Dermis lymphatic vessel endothelial cell (primary cell): ENCODE measurements around the gene METTL25B. TPM values are rescaled to one million over a fixed set of nuclear protein-coding genes. Genes with fewer than 3 reads are reported as not detected.

Experiments used
- total RNA-seq: library from RNA; depleted of rRNA; stranded (reverse); fragments of >200 nt; gene quantifications from 2 replicates; pipeline ENCODE4 v1.2.1, GENCODE V29; 2014

The METTL25B gene
- total RNA-seq, result 8.3 and 12.1 TPM in 2 replicates

DNA sequence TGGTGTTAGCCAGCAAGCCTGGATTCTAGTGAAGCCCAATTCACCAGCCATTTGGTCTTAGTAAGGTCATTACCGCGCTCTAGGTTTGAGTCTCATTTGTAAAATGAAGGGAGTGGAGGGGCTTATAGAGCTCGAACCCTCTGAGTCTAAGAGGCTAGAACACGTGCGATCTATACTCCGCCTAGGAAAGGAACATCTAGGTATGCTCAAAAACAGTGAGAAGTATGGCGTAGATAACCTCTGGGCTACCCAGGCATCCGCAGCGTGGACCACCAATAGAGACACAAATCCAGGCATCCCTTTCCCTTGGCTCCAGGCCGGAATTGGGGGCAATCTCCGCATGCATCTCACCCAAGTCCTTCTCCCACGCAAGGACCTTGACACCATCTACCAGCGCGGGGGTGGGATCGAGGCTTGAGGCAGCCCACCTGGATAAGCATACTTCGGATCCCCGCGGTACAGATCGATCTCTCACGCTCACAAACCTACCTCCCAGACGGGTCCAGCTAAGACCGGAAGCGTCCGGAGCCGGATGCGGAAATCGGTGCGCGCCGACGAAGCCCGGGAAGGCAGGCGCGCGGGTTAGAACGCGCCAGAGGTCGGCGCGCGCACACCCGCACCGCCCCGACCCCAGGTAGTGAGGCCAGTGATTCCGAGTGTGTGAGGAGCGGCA is at the start of gene METTL25B:
TSS of gene METTL25B (plus strand) at position 544 of the 673 bp plus-strand sequence. CDS start 636 bp downstream, outside the sequence.

DNA sequence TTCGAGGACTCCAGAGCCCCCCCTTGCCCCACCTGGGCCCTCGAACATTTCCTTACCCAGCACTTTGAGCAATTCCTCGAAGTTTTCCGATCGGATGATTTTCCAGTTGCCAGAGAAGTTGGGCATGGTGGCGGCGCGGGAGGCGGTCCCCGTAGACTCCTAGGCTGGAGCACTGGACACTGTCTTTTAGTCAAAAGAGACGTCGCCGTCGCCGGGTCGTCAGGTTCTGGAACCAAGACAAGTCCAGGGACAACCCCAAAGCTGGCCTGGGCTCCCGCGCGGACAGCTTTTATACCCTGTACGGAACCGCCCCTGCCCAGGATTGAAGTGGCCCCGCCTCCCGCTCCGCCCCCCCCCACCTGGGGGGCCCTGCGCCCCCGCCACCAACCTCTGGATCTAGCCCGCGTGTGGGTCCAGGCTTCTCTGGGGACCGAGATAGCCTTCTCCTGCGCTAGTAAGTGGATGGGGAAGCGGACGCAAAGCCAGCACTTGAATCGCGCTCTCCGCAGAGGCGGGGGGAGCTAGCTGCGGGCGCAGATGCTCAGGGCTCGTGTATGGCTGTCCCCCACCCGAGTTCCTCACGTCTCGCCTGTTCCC is 22.9 kb upstream of the METTL25B start, which contains the start of gene CRABP2:
TSS of gene CRABP2 (minus strand) at position 263 of the 597 bp plus-strand sequence. CDS start at position 126, 137 bp downstream.

DNA sequence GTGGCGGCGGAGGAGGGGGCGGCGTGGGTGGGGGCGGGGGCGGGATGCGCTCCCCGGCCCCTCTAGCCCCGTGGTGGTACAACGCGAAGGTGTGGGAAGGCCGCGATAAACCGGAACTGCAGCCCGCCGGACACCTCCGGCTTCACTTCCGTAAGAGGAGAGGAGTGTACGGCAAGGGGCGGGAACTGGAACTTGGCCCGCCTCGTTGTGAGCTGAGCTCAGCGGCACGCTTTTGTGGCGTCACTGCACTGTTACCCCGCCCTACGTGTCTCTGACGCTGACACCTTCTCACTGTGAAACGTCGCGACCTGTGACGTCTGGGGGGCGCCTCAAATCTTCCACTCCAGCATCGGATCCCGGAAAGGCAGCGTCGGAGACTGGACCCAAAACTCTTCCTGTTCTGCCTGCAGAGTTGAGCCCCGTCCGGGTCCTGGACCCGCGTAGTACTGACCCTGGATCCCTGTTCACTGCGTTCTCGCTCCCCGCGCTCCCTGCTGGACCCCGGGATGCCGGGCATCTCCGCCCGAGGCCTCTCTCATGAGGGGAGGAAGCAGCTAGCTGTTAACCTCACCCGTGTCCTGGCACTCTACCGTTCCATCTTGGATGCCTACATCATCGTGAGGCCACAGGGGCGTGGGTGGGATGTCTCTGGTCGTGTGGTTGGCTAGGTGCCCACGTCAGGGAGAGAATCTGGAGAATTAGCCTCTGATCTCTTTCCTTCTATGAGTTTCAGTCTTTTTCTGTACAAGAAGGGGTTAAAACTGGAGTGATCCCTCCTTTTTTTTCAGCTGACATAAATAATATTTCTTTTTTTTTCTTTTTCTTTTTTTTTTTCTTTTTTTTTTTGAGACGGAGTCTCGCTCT is 562 bp downstream of the METTL25B start, which contains the start of gene ISG20L2:
TSS of gene ISG20L2 (minus strand) at position 168 of the 864 bp plus-strand sequence. CDS start 1,114 bp downstream, outside the sequence.

DNA sequence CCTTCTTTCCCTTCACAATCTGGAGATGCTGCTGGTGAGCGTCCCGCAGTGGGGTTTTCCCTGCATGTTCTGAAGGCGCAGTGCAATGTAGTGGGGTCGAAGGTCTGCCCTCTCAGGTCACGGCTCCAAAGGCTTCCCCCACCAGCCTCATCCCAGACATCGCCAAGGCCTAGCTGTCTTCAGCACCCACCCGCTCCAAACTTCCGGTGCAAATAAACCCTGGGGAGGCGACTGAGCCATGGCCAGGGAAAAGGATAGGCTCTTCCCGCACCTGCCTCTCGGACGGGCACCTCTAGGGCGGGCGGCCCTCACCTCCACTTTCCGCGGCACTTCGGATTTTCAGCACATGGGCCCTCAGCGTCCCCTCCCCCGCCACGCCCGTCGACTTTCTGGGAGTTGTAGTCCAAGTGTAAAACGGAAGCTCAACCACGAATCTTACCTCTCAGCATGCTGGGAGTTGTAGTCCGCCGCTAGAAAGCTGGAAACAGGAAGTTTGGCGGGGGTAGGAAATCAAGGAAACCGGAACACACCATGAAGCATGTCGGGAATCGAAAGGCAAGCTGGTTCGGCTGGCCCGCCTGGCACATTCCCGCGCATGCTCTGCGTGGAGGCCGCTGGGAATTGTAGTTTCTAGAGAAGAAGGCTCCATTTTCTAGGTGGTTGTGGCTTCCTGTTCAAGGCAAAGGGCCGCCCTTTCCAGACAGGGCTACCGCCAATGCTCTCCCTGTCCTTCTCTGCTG is 12.6 kb downstream of the METTL25B start, which contains the start of gene MRPL24:
TSS of gene MRPL24 (minus strand) at position 348 of the 740 bp plus-strand sequence. CDS start 2,384 bp downstream, outside the sequence.

DNA sequence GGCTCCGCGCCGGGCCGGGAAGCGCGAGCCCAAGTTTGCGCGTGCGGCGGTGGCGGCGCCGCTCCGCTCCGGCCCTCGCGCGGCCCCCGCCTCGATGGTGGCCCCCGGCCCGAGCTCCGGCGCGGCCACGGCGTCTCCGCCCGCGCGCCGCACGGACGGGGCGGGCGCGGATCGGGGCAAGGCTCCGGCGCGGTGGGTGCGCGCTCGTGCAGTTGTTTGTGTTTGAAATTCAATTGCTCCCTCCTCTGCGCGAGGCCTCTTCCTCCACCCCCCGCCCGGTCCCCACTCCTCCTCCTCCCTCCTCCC is 23.1 kb downstream of the METTL25B start, which contains the start of gene HDGF:
TSS of gene HDGF (minus strand) at position 225 of the 306 bp plus-strand sequence. CDS start 246 bp downstream, outside the sequence.

DNA sequence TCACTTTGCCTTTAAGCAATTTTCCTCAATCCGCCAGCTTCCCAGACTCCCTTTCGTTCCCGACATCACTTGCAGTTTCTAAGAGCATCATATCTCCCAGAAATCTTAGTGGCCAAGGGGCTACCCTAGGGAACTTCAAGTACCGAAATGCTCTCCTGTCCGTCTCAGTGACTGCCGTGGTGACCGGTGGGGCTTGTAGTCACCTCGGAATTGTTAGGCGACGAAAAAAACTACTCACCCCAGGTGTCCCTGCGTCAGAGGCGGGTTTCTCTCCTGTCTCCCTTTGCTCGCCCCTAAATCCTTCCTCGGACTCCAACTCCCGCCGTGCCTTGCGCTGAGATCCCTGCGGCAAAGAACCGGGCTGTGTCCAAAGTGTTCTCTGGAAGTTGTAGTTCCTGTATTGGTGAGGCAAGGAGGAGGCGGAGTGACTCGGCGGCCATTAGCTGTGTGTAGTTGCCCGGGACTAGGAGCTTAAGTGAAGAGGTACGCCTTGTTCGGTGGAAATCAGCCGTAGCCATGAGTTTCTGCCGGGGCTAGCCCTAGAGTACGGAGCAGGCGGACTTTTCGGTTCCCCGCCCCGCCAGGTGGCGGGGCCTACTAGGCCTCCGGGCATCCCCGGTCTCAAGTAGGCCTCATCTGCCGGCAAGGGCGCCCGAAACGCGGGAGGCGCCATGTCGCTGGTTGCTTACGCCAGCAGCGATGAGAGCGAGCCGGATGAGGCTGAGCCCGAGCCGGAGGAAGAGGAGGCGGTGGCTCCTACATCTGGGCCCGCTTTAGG is 39.0 kb downstream of the METTL25B start, which contains the start of gene PRCC:
TSS of gene PRCC (plus strand) at position 435 of the 778 bp plus-strand sequence. CDS start at position 672, 237 bp downstream.

Other genes starting within 250 kb of the METTL25B start
- 4.6 and 6.8 TPM in 2 replicates for gene MEF2D, start 227.7 kb upstream of the METTL25B start, total RNA-seq
- 2.4 and 2.8 TPM in 2 replicates for gene IQGAP3, start 155.9 kb upstream of the METTL25B start, total RNA-seq
- not detected in 2 replicates for gene TTC24, start 148.7 kb upstream of the METTL25B start, total RNA-seq
- gene NAXE, start 136.7 kb upstream of the METTL25B start, total RNA-seq, result 39.1 and 42.6 TPM in 2 replicates
- gene GPATCH4, start 127.0 kb upstream of the METTL25B start, total RNA-seq, result 9.8 and 15.8 TPM in 2 replicates
- gene HAPLN2, start 109.1 kb upstream of the METTL25B start, total RNA-seq, result under 0.01 TPM in 1 of 2 replicates, not detected in the other
- gene BCAN, start 86.4 kb upstream of the METTL25B start, total RNA-seq, result not detected in 2 replicates
- gene NES, start 51.1 kb upstream of the METTL25B start, total RNA-seq, result 22.0 and 36.2 TPM in 2 replicates
- gene CRABP2, start 22.9 kb upstream of the METTL25B start, total RNA-seq, result not detected in 2 replicates
- 5.6 and 7.9 TPM in 2 replicates for gene ISG20L2, start 297 bp downstream of the METTL25B start, total RNA-seq
- 29.9 and 31.7 TPM in 2 replicates for gene MRPL24, start 12.6 kb downstream of the METTL25B start, total RNA-seq
- gene HDGF, start 23.2 kb downstream of the METTL25B start, total RNA-seq, result 86.1 and 98.6 TPM in 2 replicates
- 9.6 and 11.3 TPM in 2 replicates for gene PRCC, start 39.1 kb downstream of the METTL25B start, total RNA-seq
- gene SH2D2A, start 88.4 kb downstream of the METTL25B start, total RNA-seq, result not detected in 2 replicates
- gene INSRR, start 130.6 kb downstream of the METTL25B start, total RNA-seq, result not detected in 2 replicates
- not detected in 2 replicates for gene NTRK1, start 132.4 kb downstream of the METTL25B start, total RNA-seq
- gene PEAR1, start 165.2 kb downstream of the METTL25B start, total RNA-seq, result 16.5 and 19.1 TPM in 2 replicates
- gene LRRC71, start 192.2 kb downstream of the METTL25B start, total RNA-seq, result 0.11 and 0.43 TPM in 2 replicates